Activated CD8-positive, alpha-beta memory T cell treated with anti-CD3 and anti-CD28 coated beads for 36 hours (primary cell): ENCODE measurements around the gene TAPBPL. TPM values are rescaled to one million over a fixed set of nuclear protein-coding genes. Genes with fewer than 3 reads are reported as not detected.
"Not testable (repeated sequence)": the region's sequence is repeated elsewhere in the genome, so short reads cannot be mapped to it uniquely, and the experiment has no call there.

ENCODE experiments used
- CTCF ChIA-PET: fragments of 350-600 bp; sonication (Branson Sonifier 250); formaldehyde crosslinking; loops from one replicate; lab custom pipeline; 2021; ENCODE audit warnings: antibody characterized with exemption; lab: Charles Lee
- POLR2A ChIA-PET: fragments of 350-600 bp; sonication (Branson Sonifier 250); formaldehyde crosslinking; loops from one replicate; lab custom pipeline; 2021; ENCODE audit warnings: antibody characterized with exemption; lab: Charles Lee
- total RNA-seq, 2 experiments: library from RNA; stranded (reverse); gene quantifications; one replicate each; pipeline ENCODE4 v1.2.3, GENCODE V29; 2021

The TAPBPL gene
- total RNA-seq, 2 experiments from 2014 or later = 27.8 to 29.1 TPM

DNA sequence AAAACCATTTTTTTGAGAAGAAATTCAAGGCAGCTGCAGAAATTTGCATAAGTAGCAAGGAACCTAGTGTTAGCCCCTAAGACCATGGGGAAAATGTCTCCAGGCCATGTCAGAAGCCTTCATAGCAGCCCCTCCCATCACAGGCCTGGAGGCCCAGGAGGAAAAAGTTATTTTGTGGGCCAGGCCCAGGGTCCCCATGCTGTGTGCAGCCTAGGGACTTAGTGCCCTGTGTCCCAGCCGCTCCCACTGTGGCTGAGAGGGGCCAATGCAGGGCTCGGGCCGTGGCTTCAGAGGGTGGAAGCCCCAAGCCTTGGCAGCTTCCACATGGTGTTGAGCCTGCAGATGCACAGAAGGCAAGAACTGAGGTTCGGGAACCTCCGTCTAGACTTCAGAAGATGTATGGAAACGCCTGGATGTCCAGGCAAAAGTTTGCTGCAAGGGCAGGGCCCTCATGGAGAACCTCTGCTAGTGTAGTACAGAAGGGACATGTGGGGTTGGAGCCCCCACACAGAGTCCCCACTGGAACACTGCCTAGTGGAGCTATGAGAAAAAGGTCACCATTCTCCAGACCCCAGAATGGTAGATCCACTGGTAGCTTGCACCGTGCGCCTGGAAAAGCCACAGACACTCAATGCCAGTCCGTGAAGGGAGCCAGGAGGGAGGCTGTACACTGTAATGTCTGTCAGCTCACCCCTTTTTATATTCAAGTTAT, 15.9 kb downstream of the TAPBPL start:
- ChIA-PET POLR2A (interaction anchor here (1.1 kb wide), 1 partner anchor 67 kb away, joined by 5 read pairs; the partner anchor contains the start of gene GAPDH), CTCF (interaction anchor here (0.8 to 1.7 kb wide), 4 partner anchors 16 to 44 kb away, joined by 3 to 6 read pairs (median 4); partner anchors contain the start of genes MRPL51 and TAPBPL)

DNA sequence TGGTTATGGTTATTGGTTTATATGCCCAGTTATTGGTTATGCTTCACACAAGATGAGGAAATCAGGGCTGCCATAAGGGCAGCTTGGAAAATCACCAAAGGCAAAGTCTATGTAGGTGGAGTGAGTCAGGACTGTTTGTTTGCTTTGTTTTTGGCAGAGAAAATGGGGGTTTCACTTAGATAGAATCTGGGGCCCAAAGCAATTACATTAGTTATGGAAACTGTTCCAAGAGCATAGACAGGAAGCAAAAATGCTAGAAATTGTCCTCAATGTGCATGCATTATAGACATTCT, 16.4 kb downstream of the TAPBPL start:
- POLR2A ChIA-PET = interaction anchor here (0.9 to 3.1 kb wide), 3 partner anchors 15 to 67 kb away, joined by 3 to 18 read pairs (median 5); partner anchors contain the start of genes CD27 and GAPDH
- CTCF ChIA-PET = interaction anchor here (0.8 to 1.7 kb wide), 5 partner anchors 17 to 70 kb away, joined by 3 to 6 read pairs (median 3); partner anchors contain the start of genes MRPL51 and TAPBPL

DNA sequence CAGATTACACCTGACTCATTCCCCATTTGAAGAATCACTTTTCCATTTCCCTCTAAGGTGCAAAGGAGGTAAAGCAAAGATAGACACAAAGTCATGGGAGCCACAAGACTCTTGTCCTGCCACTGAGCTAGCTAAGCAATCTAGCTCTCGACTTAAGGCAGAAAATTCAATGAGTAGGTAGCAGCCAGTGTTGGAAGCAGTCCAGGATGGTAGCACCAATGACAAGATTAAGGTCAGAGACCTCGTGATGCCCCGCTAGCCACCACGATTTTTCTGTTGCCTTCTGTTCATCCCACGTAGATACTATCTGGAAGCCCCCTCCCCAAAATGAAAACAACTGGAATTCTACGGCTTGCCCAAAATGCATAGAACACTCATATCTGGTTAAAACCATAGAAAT, 17.2 kb downstream of the TAPBPL start:
- ChIA-PET CTCF (interaction anchor here (0.8 to 1.7 kb wide), 4 partner anchors 17 to 69 kb away, joined by 3 to 6 read pairs (median 4); partner anchors contain the start of genes MRPL51 and TAPBPL), POLR2A (interaction anchor here (0.6 to 3.1 kb wide), 7 partner anchors 10 to 220 kb away, joined by 3 to 18 read pairs (median 5); partner anchors contain the start of genes CD27, GAPDH and ZNF384)

DNA sequence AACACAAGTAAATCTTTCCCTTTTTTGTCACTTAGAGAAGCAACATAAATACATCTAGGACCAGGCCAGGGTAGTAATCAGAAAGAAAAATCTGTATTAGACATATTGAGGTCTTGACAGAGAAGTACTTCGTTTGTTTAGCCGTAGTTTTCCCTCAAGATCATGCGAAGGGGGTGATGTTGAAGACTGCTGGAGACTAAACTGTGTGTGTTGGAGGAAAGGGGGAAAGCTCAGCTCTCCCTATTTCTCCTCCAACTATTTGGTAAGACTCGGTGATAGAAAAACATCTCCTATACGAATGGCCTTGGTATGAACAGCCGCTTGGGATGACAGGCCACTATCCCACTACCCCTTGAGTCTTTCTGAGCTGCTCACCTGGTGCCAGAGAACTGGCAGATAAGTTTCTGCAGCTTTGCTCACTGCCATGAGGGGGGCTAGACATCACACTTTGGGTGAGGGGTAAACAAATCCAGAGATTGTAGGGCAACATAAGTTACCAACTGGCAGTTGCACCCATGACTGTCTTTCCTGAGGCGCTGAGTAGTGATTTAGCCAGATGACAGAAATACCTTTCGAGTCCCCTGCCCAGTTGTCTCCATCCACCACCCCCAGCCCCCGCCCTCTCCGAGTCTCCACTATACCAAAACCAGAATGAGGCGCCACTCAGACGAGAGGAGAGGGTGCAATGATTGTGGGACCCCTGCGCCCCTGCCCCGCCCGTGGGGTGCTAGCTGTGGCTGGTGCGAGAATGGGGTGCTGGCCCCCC, 17.9 kb downstream of the TAPBPL start:
- ChIA-PET POLR2A (interaction anchor here (0.6 to 3.1 kb wide), 14 partner anchors 8 to 475 kb away, joined by 3 to 29 read pairs (median 8); partner anchors contain the start of genes C12orf57, CD27, COPS7A and MRPL51), CTCF (interaction anchor here (0.6 to 2.7 kb wide), 9 partner anchors 9 to 315 kb away, joined by 3 to 16 read pairs (median 5); partner anchors contain the start of genes MRPL51 and TAPBPL)

DNA sequence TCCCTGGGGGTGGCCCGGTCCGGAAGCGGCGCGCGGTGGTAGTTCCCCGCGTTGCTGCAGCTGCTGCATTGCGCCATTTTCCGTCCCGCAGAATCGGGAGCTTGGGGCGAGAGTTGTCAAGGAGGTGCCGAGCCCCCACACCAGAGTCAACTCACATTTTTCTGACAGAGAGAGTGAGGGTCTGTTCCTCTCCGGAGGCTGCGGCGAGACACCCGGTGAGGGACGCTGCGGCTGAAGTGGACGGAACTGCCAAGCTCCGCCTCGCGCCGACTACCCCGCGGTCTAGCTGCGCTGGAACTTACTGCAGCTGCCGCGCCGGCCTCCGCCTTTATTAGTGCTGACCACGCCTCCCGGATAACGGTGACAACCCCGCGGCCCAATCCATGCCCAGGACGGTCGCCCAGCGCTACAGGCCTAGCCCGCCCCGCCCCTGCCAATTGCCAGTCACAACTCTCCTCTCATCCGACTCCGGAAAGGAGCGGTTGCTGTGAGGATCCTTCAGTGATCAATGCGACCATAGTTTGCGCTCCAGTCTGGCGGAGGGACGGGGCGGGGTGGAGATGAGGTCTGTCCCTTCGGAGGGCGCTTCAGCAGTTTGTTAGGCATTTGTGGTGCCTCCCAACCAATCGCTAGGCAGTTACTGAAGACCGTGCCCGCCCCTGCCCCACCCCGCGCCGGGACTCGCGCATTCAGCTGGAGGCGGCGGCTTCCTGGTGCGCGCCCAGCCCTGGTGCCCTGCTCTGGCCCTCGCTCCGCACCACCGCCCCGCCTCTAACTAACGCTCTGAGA, 18.7 kb downstream of the TAPBPL start, which contains the start of gene VAMP1:
Gene VAMP1, minus strand, starts transcription at position 303 of the 789 bp plus-strand sequence. Its CDS starts 146 bp downstream, at position 157.
- POLR2A ChIA-PET = interaction anchor here (0.5 to 3.1 kb wide), 17 partner anchors 9 to 1594 kb away, joined by 3 to 29 read pairs (median 7); partner anchors contain the start of genes C12orf57, CD27, COPS7A and GAPDH
- CTCF ChIA-PET = interaction anchor here (0.6 to 2.7 kb wide), 10 partner anchors 9 to 314 kb away, joined by 3 to 16 read pairs (median 4); partner anchors contain the start of gene TAPBPL

DNA sequence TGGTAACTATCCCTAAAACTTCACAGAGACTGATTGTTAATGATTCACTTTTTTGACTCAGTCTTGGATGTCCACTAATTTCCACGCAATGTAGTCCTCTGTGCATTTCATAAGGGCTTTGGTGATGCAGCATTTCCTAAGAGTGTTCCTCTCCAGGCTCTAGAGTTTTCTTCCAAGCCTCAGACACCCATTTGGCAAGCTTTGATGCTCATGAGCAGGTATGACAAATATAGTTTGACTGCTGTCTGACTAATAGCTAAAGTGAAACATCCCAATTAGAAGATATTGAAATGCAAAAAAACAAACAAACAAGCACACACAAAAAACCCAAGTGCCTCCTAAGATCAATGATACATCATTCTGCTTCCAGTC, 20.1 kb downstream of the TAPBPL start:
- CTCF ChIA-PET = interaction anchor here (2.1 to 2.7 kb wide), 2 partner anchors 29 to 48 kb away, joined by 5 to 16 read pairs; no protein-coding TSS in a partner anchor
- POLR2A ChIA-PET = no interaction called here

DNA sequence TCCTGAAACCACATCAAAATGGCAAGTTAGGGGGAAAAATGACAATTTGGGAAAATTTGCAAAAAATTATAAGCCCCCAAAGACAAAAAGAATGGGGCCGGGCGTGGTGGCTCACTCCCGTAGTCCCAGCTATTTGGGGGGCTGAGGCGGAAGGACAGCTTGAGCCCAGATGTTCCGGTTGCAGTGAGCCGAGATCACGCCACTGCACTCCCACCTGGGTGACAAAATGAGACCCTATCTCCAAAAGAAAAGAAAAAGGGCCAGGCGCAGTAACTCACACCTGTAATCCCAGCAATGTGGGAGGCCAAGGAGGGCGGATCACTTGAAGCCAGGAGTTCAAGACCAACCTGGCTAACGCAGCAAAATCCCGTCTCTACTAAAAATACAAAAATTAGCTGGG, 20.6 kb downstream of the TAPBPL start:
- ChIA-PET POLR2A (no interaction called here), CTCF (interaction anchor here (2.1 kb wide), 1 partner anchor 30 kb away, joined by 5 read pairs; no protein-coding TSS in a partner anchor)

DNA sequence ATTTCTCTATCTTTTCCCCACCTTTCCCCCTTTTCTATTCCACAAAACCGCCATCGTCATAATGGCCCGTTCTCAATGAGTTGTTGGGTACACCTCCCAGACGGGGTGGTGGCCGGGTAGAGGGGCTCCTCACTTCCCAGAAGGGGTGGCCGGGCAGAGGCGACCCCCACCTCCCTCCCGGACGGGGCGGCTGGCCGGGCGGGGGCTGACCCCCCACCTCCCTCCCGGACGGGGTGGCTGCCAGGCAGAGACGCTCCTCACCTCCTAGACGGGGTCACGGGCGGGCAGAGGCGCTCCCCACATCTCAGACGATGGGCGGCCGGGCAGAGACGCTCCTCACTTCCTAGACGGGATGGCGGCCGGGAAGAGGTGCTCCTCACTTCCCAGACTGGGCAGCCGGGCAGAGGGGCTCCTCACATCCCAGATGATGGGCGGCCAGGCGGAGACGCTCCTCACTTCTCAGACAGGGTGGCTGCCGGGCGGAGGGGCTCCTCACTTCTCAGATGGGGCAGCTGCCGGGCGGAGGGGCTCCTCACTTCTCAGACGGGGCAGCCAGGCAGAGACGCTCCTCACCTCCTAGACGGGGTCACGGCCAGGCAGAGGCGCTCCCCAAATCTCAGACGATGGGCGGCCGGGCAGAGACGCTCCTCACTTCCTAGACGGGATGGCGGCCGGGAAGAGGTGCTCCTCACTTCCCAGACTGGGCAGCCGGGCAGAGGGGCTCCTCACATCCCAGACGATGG, 23.6 kb downstream of the TAPBPL start:
- CTCF ChIA-PET = not testable (repeated sequence)

DNA sequence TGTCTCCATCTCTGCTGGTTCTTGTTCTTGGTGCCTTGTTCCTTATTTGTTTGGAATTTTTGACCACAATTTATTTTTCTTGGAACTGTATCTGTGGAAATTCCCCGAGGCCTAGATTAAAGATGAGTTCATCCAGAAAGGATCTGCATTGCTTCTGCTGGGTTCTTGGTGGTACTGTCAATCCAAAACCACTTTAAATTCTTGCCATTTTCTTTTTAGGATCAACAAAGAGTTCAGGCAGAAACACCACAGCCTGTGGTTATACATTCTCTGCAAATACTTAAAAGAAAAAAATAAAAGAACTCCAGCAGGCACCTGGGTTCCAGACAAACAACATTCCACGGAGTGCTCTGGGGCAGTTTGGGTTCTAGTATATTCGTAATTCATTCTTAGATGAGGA, 24.6 kb downstream of the TAPBPL start:
- CTCF ChIA-PET = no interaction called here
- POLR2A ChIA-PET = no interaction called here

More for the DNA sequence above, 23.6 kb downstream of the TAPBPL start:
- POLR2A ChIA-PET = not testable (repeated sequence)

DNA sequence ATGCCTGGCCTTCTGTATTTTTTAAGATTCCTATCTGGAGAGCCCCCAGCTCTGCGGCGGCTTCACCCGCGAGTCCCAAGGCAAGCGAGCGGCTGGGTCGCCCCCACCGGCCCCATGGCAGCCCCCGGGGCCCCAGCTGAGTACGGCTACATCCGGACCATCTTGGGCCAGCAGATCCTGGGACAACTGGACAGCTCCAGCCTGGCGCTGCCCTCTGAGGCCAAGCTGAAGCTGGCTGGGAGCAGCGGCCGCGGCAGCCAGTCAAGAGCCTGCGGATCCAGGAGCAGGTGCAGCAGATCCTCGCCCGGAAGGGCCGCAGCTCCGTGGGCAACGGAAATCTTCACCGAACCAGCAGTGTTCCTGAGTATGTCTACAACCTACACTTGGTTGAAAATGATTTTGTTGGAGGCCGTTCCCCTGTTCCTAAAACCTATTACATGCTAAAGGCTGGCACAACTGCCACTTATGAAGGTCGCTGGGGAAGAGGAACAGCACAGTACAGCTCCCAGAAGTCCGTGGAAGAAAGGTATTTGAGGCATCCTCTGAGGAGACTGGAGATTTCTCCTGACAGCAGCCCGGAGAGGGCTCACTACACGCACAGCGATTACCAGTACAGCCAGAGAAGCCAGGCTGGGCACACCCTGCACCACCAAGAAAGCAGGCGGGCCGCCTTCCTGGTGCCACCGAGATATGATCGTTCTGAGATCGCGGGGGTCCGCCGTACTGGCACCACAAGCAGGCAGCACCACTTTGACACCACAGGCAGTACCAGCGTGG, 25.9 kb downstream of the TAPBPL start:
- CTCF ChIA-PET, POLR2A ChIA-PET: not testable (repeated sequence)

DNA sequence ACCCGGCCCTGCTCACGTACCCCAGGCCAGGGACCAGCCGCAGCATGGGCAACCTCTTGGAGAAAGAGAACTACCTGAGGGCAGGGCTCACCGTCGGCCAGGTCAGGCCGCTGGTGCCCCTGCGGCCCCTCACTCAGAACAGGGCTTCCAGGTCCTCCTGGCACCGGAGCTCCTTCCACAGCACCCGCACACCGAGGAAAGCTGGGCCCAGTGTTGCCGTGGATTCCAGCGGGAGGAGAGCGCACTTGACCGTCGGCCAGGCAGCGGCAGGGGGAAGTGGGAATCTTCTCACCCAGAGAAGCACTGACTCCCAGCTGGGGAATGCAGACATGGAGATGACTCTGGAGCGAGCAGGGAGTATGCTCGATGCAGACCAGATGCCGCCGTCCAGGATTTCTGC, 26.6 kb downstream of the TAPBPL start:
- POLR2A ChIA-PET = no interaction called here
- CTCF ChIA-PET = no interaction called here

DNA sequence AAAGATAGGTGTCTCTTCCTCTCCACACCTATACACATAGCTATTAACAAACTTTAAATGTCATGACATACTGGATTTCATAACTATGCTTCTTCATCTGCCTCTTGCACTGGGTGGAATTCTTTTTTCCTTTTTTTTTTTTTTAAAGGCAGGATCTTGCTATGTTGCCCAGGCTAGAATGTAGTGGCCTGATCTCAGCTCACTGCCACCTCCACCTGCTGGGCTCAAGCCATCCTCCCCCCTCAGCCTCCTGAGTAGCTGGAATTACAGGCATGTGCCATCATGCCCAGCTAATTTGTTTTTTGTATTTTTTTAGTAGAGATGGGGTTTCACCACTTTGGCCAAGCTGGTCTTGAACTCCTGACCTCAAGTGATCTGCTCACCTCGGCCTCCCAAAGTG, 36.4 kb downstream of the TAPBPL start:
- ChIA-PET CTCF (no interaction called here), POLR2A (interaction anchor here (1.2 kb wide), 1 partner anchor 97 kb away, joined by 4 read pairs; no protein-coding TSS in a partner anchor)

DNA sequence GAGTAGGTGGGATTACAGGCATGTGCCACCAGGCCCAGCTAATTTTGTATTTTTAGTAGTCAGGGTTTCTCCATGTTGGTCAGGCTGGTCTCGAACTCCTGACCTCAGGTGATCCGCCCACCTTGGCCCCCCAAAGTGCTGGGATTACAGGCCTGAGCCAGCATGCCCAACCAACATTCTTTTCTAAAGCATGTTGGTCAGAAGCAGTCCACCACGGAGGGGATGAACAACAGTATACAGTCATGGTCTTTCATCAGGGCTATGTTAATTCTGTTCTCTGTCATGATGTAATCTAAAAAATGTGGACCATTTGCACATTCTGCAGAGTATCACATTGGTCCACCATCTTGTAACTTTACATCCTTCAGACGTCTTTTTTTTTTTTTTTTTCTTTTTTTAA, 37.6 kb downstream of the TAPBPL start:
- ChIA-PET POLR2A (no interaction called here), CTCF (no interaction called here)

DNA sequence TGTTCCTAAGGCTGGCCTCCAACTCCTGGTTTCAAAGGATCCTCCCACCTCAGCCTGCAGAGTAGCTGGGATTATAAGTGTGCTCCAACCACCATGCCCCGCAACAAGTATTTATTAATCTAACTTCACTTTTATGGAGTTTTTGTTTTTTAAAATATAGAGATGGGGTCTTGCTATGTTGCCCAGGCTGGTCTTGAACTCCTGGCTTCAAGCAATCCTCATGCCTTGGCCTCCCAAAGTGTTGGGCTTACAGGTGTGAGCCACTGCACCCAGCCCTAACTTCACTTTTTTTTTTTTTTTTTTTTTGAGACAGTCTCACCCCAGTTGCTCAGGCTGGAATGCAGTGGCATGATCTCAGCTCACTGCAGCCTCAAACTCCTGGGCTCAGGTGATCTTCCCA, 38.8 kb downstream of the TAPBPL start:
- CTCF ChIA-PET = interaction anchor here (0.7 kb wide), 1 partner anchor 358 kb away, joined by 5 read pairs; no protein-coding TSS in a partner anchor
- POLR2A ChIA-PET = interaction anchor here (0.7 kb wide), 1 partner anchor 11 kb away, joined by 3 read pairs; no protein-coding TSS in a partner anchor

DNA sequence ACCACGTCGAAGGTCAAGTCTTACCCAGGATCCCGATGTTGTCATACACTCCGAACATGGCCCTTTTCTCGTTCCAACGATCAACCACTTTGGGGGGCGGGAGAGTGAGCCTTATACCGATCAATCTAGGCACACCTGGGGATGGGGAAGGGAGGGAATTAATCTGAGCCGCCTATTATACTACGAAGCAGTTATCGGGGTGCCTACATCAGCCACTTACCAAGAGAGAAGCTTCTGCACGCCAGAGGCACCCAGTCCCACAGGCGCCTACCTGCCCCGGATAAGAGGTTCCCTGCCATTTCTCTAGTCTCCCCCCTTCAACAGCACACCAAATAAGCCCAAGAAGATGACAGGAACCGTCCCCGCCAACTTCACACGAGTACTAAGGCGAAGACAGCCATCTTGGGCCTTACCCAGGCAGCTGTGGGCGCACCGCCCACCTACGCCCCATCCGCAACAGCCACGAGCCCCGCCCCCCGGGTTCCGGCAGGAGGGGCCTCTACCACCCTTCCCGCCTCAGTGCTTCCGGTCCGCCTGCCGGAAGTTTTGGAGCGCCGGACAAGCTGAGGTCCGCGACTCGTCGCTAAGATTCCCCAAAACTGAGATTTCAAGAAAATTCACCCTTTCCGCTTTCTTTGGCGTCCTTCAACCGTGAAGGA, 41.1 kb downstream of the TAPBPL start, which contains the start of gene MRPL51:
Gene MRPL51, minus strand, starts transcription at position 425 of the 659 bp plus-strand sequence. Its CDS starts 126 bp downstream, at position 299.
- POLR2A ChIA-PET = interaction anchor here (0.5 to 2.0 kb wide), 14 partner anchors 9 to 375 kb away, joined by 3 to 16 read pairs (median 4); partner anchors contain the start of genes GAPDH, TPI1 and VAMP1
- CTCF ChIA-PET = interaction anchor here (0.8 to 1.9 kb wide), 5 partner anchors 20 to 69 kb away, joined by 3 to 6 read pairs (median 5); no protein-coding TSS in a partner anchor
